AG04449 (cell line): ENCODE results near the gene BRF1.
"Not testable (repeated sequence)": the region's sequence is repeated elsewhere in the genome, so short reads cannot be mapped to it uniquely, and the experiment has no call there.

Experiments
- CTCF ChIA-PET: fragments of 350-600 bp; formaldehyde crosslinking; extraction: SDS; loops from one replicate; lab custom pipeline; 2021; ENCODE audit warnings: antibody characterized with exemption; lab: Yijun Ruan, JAX
- POLR2A ChIA-PET: fragments of 400-600, 350-600 bp; formaldehyde crosslinking; extraction: SDS; loops from one replicate; lab custom pipeline; 2020; ENCODE audit warnings: antibody characterized with exemption, inconsistent platforms; lab: Yijun Ruan, JAX
- DNase-seq: peaks from one replicate; pipeline ENCODE4 v3.0.0-alpha.2; 2010; ENCODE audit warnings: low read depth, low spot score
- H3K4me3 ChIP-seq: 2 replicates; pipeline ENCODE4 v1.5.1; 2011; ENCODE audit warnings: low read depth, mild to moderate bottlenecking, control low read depth, low read length
- CTCF ChIP-seq: IDR thresholded peaks from one replicate; pipeline ENCODE4 v1.5.1; 2011; ENCODE audit warnings: mild to moderate bottlenecking, moderate library complexity, low read length, control low read depth, inconsistent platforms; ENCODE audit not compliant: insufficient read depth; ENCODE audit errors: missing control alignments

BRF1 gene

GRCh38 chr14:105281371-105282097, 19.3 kb downstream of the BRF1 start:
- CTCF ChIA-PET: interaction anchor here (0.9 to 3.3 kb wide), 12 partner anchors 10 to 307 kb away, joined by 3 to 24 read pairs (median 5); no protein-coding TSS in a partner anchor

GRCh38 chr14:105280525-105280924, 20.3 kb downstream of the BRF1 start:
- no peak for TF ChIP-seq CTCF
- CTCF ChIA-PET: interaction anchor here (1.0 to 1.8 kb wide), 2 partner anchors 12 to 190 kb away, joined by 3 to 6 read pairs; no protein-coding TSS in a partner anchor
- no peak overlapping the region for H3K4me3 ChIP-seq
- POLR2A ChIA-PET: no interaction called here
- no peak for DNase-seq

More at GRCh38 chr14:105281371-105282097, 19.3 kb downstream of the BRF1 start:
- no peak overlapping the region for H3K4me3 ChIP-seq
- POLR2A ChIA-PET: no interaction called here
- peak; percentile 58 for TF ChIP-seq CTCF
- peak; percentile 23 for DNase-seq

- TF ChIP-seq CTCF: no peak
- no peak overlapping the region for H3K4me3 ChIP-seq
- CTCF ChIA-PET: interaction anchor here (1.0 to 1.8 kb wide), 5 partner anchors 11 to 189 kb away, joined by 3 to 6 read pairs (median 3); partner anchors contain the start of gene BRF1
- POLR2A ChIA-PET: no interaction called here
- no peak for DNase-seq
Measured at GRCh38 chr14:105279642-105280361, 21.0 kb downstream of the BRF1 start.

- H3K4me3 ChIP-seq, DNase-seq, POLR2A ChIA-PET: not testable (repeated sequence)
- CTCF ChIA-PET: interaction anchor here (1.5 kb wide), 1 partner anchor 187 kb away, joined by 7 read pairs; no protein-coding TSS in a partner anchor
Measured at GRCh38 chr14:105277448-105277847, 23.4 kb downstream of the BRF1 start.

GRCh38 chr14:105275267-105275946, 25.4 kb downstream of the BRF1 start:
- CTCF ChIA-PET: interaction anchor here (0.9 to 1.3 kb wide), 3 partner anchors 17 to 186 kb away, joined by 3 to 4 read pairs (median 4); no protein-coding TSS in a partner anchor
- DNase-seq: peak; percentile 37
- TF ChIP-seq CTCF: no peak
- POLR2A ChIA-PET: no interaction called here
- H3K4me3 ChIP-seq: no peak overlapping the region

- POLR2A ChIA-PET: no interaction called here
- DNase-seq: no peak
- H3K4me3 ChIP-seq: no peak overlapping the region
- CTCF ChIA-PET: interaction anchor here (0.9 to 1.1 kb wide), 2 partner anchors 184 to 186 kb away, joined by 3 to 4 read pairs; no protein-coding TSS in a partner anchor
- TF ChIP-seq CTCF: no peak
Measured at GRCh38 chr14:105274637-105275036, 26.2 kb downstream of the BRF1 start.
